Measurements from ENCODE around the gene MRTFB.

MRTFB gene

DNA sequence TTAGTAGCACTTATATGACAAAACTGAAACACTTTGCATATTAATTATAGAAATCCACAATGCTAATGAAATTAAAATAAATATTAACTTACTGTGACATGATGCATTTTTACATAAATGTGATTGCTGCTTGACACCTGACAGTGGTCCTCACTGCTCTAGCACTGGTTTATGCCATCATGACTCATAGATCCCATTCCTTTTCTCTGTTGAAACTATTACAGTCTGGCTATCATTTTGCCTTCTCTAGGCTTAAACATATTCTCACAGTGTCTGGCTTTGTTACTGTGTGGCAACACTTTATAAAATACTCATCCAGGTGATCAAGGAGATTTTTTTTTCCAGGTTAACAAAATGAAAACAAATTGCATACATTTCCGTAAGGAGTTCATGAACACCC lies 108.0 kb downstream of the MRTFB start:
- no peak overlapping the region for H2AK5ac ChIP-seq (ENCODE audit: low read length, severe bottlenecking)
- H3K27me3 ChIP-seq (ENCODE audit: control insufficient read depth in 1 of 2, insufficient read depth in 1 of 2, low read length in 2 of 2) = no peaks in the 10 kb centered on the region
- DNase-seq = peak; percentile 34
- no peak overlapping the region for H4K8ac ChIP-seq (ENCODE audit: low read length)
- H3K23ac ChIP-seq (ENCODE audit: low read length in 2 of 2) = no peak overlapping the region
- no peak overlapping the region for H3K4me3 ChIP-seq (ENCODE audit: insufficient read depth in 1 of 2, low read depth in 1 of 2, low read length in 2 of 2)
- no peak overlapping the region for H4K91ac ChIP-seq (ENCODE audit: low read length)
- H2BK12ac ChIP-seq (ENCODE audit: low read length in 2 of 2) = no peak overlapping the region
- no peak overlapping the region for H2AFZ ChIP-seq (ENCODE audit: low read depth, low read length)
- H2BK5ac ChIP-seq (ENCODE audit: low read depth, low read length, poor library complexity, severe bottlenecking) = no peak overlapping the region
- H3K79me1 ChIP-seq (replicated peaks; ENCODE audit: low read length, poor library complexity, severe bottlenecking) = peaks cover 12% of the 10 kb centered on the region
- H3K27ac ChIP-seq (ENCODE audit: low read length, poor library complexity, severe bottlenecking) = no peak overlapping the region
- H3K4me1 ChIP-seq (ENCODE audit: control insufficient read depth, insufficient read depth, low read depth, low read length) = peaks cover 3% of the 10 kb centered on the region
- no peak overlapping the region for H3K14ac ChIP-seq (ENCODE audit: low read length in 2 of 2)
- no peak overlapping the region for H3K4ac ChIP-seq (ENCODE audit: low read depth in 1 of 2, low read length in 2 of 2)
- WGBS = 93% methylated on average over 1 of the region's 1 CpG
- H3K36me3 ChIP-seq (ENCODE audit: control insufficient read depth in 1 of 2, insufficient read depth in 2 of 2, low read depth in 1 of 2, low read length in 2 of 2) = no peaks in the 10 kb centered on the region
- H2BK120ac ChIP-seq (ENCODE audit: low read depth, low read length) = no peak overlapping the region
- no peak overlapping the region for H2BK15ac ChIP-seq (ENCODE audit: low read depth, poor library complexity, severe bottlenecking)
- H3K4me2 ChIP-seq (ENCODE audit: low read length, poor library complexity, severe bottlenecking) = no peak overlapping the region
- H3K9me3 ChIP-seq (ENCODE audit: control insufficient read depth, low read length) = no peaks in the 10 kb centered on the region
- H3K18ac ChIP-seq (ENCODE audit: low read depth in 1 of 2, low read length in 2 of 2) = no peak overlapping the region
- no peak overlapping the region for H3K9ac ChIP-seq (ENCODE audit: low read length)

DNA sequence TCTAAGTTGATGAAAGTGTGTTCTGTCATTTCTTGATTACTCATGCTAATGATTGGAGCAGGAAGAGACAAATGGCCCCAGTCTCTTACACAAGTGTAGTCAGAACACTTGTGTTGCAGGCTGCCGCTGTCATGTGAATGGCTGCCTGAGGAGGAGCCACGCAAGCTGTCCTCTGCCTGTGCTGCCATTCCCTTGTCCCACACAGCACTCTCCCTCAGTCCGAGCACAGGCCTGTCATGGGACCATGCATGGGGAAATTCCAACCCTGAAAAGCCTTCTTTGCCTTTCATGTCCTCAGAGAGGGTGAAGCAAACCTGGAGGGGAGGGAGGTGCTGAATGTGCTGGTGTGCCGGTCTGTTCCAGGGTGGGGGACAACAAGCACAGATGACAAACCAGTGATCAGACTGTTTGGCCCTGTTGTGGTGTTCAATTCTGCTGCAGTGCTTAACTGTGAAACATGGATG lies 109.4 kb downstream of the MRTFB start:
- peak; percentile 66 for DNase-seq
- H3K4me2 ChIP-seq (ENCODE audit: low read length, poor library complexity, severe bottlenecking) = no peak overlapping the region
- H2AK5ac ChIP-seq (ENCODE audit: low read length, severe bottlenecking) = no peak overlapping the region
- no peaks in the 10 kb centered on the region for H3K9me3 ChIP-seq (ENCODE audit: control insufficient read depth, low read length)
- no peak overlapping the region for H3K4me3 ChIP-seq (ENCODE audit: insufficient read depth in 1 of 2, low read depth in 1 of 2, low read length in 2 of 2)
- no peak overlapping the region for H2BK120ac ChIP-seq (ENCODE audit: low read depth, low read length)
- no peak overlapping the region for H4K8ac ChIP-seq (ENCODE audit: low read length)
- peak overlapping the region in 1 of 2 experiments; percentile 3 for H3K14ac ChIP-seq (ENCODE audit: low read length in 2 of 2)
- no peak overlapping the region for H2AFZ ChIP-seq (ENCODE audit: low read depth, low read length)
- no peaks in the 10 kb centered on the region for H3K36me3 ChIP-seq (ENCODE audit: control insufficient read depth in 1 of 2, insufficient read depth in 2 of 2, low read depth in 1 of 2, low read length in 2 of 2)
- H3K27ac ChIP-seq (ENCODE audit: low read length, poor library complexity, severe bottlenecking) = no peak overlapping the region
- H2BK12ac ChIP-seq (ENCODE audit: low read length in 2 of 2) = peak overlapping the region in 1 of 2 experiments; percentile 13
- H3K4me1 ChIP-seq (ENCODE audit: control insufficient read depth, insufficient read depth, low read depth, low read length) = peaks cover 3% of the 10 kb centered on the region
- WGBS = 96% methylated on average over 4 of the region's 4 CpGs
- no peak overlapping the region for H2BK15ac ChIP-seq (ENCODE audit: low read depth, poor library complexity, severe bottlenecking)
- peaks cover 14% of the 10 kb centered on the region for H3K79me1 ChIP-seq (replicated peaks; ENCODE audit: low read length, poor library complexity, severe bottlenecking)
- H3K9ac ChIP-seq (ENCODE audit: low read length) = no peak overlapping the region
- no peak overlapping the region for H3K23ac ChIP-seq (ENCODE audit: low read length in 2 of 2)
- no peak overlapping the region for H3K4ac ChIP-seq (ENCODE audit: low read depth in 1 of 2, low read length in 2 of 2)
- peak overlapping the region in 1 of 2 experiments; percentile 26 for H3K18ac ChIP-seq (ENCODE audit: low read depth in 1 of 2, low read length in 2 of 2)
- H4K91ac ChIP-seq (ENCODE audit: low read length) = no peak overlapping the region
- H2BK5ac ChIP-seq (ENCODE audit: low read depth, low read length, poor library complexity, severe bottlenecking) = no peak overlapping the region
- H3K27me3 ChIP-seq (ENCODE audit: control insufficient read depth in 1 of 2, insufficient read depth in 1 of 2, low read length in 2 of 2) = no peaks in the 10 kb centered on the region

DNA sequence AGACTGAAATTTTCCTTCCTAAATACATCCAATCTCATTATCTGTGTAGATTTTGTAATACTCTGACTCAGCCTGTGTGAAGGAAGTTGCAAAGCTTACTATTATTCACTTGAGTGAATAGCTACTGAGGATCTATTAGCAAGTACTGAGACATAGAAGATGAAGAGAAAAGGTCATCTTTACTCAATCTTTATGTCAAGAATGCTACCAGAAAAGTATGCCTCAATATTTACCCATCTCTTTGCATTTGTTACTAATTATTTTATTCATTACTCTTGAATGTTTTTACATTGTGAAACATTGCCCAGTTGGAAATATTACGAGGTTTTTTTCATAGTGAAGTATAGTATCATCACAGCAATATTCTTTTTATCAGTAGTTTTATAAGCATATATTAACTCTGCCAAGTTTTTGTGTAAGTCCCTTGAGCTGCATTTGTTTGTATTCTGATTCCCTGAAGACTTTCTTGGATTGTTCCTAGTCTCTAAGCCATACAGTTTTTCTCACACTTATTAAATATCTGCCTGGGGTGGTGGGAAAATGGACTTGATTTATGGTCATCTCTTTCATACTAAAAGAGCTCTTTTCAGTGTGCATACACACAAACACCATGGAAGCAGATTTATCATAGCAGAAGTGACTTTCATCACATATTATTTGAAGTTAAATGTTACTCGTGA lies 110.4 kb downstream of the MRTFB start:
- no peaks in the 10 kb centered on the region for H3K9me3 ChIP-seq (ENCODE audit: control insufficient read depth, low read length)
- H3K4me2 ChIP-seq (ENCODE audit: low read length, poor library complexity, severe bottlenecking) = no peak overlapping the region
- no peaks in the 10 kb centered on the region for H3K36me3 ChIP-seq (ENCODE audit: control insufficient read depth in 1 of 2, insufficient read depth in 2 of 2, low read depth in 1 of 2, low read length in 2 of 2)
- H3K27me3 ChIP-seq (ENCODE audit: control insufficient read depth in 1 of 2, insufficient read depth in 1 of 2, low read length in 2 of 2) = no peaks in the 10 kb centered on the region
- no peak overlapping the region for H2BK5ac ChIP-seq (ENCODE audit: low read depth, low read length, poor library complexity, severe bottlenecking)
- H2BK120ac ChIP-seq (ENCODE audit: low read depth, low read length) = no peak overlapping the region
- no peak overlapping the region for H3K9ac ChIP-seq (ENCODE audit: low read length)
- H3K79me1 ChIP-seq (replicated peaks; ENCODE audit: low read length, poor library complexity, severe bottlenecking) = peaks cover 14% of the 10 kb centered on the region
- no peak overlapping the region for H3K18ac ChIP-seq (ENCODE audit: low read depth in 1 of 2, low read length in 2 of 2)
- H2BK15ac ChIP-seq (ENCODE audit: low read depth, poor library complexity, severe bottlenecking) = no peak overlapping the region
- H2AFZ ChIP-seq (ENCODE audit: low read depth, low read length) = no peak overlapping the region
- no peak overlapping the region for H2BK12ac ChIP-seq (ENCODE audit: low read length in 2 of 2)
- H3K27ac ChIP-seq (ENCODE audit: low read length, poor library complexity, severe bottlenecking) = no peak overlapping the region
- H3K4me1 ChIP-seq (ENCODE audit: control insufficient read depth, insufficient read depth, low read depth, low read length) = peaks cover 5% of the 10 kb centered on the region
- H3K23ac ChIP-seq (ENCODE audit: low read length in 2 of 2) = no peak overlapping the region
- no peak overlapping the region for H3K4ac ChIP-seq (ENCODE audit: low read depth in 1 of 2, low read length in 2 of 2)
- WGBS = 100% methylated on average over 1 of the region's 2 CpGs
- no peak overlapping the region for H2AK5ac ChIP-seq (ENCODE audit: low read length, severe bottlenecking)
- no peak overlapping the region for H3K14ac ChIP-seq (ENCODE audit: low read length in 2 of 2)
- no peak overlapping the region for H4K91ac ChIP-seq (ENCODE audit: low read length)
- DNase-seq = peak; percentile 85
- H4K8ac ChIP-seq (ENCODE audit: low read length) = no peak overlapping the region
- no peak overlapping the region for H3K4me3 ChIP-seq (ENCODE audit: insufficient read depth in 1 of 2, low read depth in 1 of 2, low read length in 2 of 2)

DNA sequence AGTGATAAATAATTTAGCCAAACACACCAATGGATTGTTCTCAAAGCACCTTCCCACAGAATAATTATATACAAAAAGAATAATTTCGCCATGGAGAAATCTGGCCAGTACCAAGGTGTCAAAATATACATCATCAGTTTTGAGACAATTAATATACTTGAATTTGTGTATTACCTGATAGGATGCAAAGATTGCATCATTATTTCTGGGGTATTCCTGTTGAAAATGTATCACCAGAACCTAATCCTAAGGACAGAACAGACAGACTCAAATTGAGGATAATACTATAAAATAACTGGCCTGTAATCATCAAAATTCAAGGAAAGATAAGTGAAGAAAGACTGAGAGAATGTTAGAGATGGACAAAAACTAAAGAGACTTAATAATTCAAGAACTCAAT lies 111.9 kb downstream of the MRTFB start:
- Histone ChIP-seq H3K9me3 (ENCODE audit: control insufficient read depth, low read length) (no peaks in the 10 kb centered on the region), H2AK5ac (ENCODE audit: low read length, severe bottlenecking) (no peak overlapping the region), H3K79me1 (replicated peaks; ENCODE audit: low read length, poor library complexity, severe bottlenecking) (peaks cover 17% of the 10 kb centered on the region), H3K4ac (ENCODE audit: low read depth in 1 of 2, low read length in 2 of 2) (no peak overlapping the region), H3K4me3 (ENCODE audit: insufficient read depth in 1 of 2, low read depth in 1 of 2, low read length in 2 of 2) (no peak overlapping the region), H2BK12ac (ENCODE audit: low read length in 2 of 2) (no peak overlapping the region), H3K36me3 (ENCODE audit: control insufficient read depth in 1 of 2, insufficient read depth in 2 of 2, low read depth in 1 of 2, low read length in 2 of 2) (no peaks in the 10 kb centered on the region), H3K18ac (ENCODE audit: low read depth in 1 of 2, low read length in 2 of 2) (no peak overlapping the region), H2BK120ac (ENCODE audit: low read depth, low read length) (no peak overlapping the region), H3K14ac (ENCODE audit: low read length in 2 of 2) (no peak overlapping the region), H3K27ac (ENCODE audit: low read length, poor library complexity, severe bottlenecking) (no peak overlapping the region), H3K23ac (ENCODE audit: low read length in 2 of 2) (no peak overlapping the region), H3K4me1 (ENCODE audit: control insufficient read depth, insufficient read depth, low read depth, low read length) (peaks cover 9% of the 10 kb centered on the region), H2BK5ac (ENCODE audit: low read depth, low read length, poor library complexity, severe bottlenecking) (no peak overlapping the region), H3K27me3 (ENCODE audit: control insufficient read depth in 1 of 2, insufficient read depth in 1 of 2, low read length in 2 of 2) (no peaks in the 10 kb centered on the region), H3K9ac (ENCODE audit: low read length) (no peak overlapping the region), H2BK15ac (ENCODE audit: low read depth, poor library complexity, severe bottlenecking) (no peak overlapping the region), H3K4me2 (ENCODE audit: low read length, poor library complexity, severe bottlenecking) (no peak overlapping the region), H2AFZ (ENCODE audit: low read depth, low read length) (no peak overlapping the region), H4K91ac (ENCODE audit: low read length) (no peak overlapping the region), H4K8ac (ENCODE audit: low read length) (no peak overlapping the region)
- DNase-seq = no peak
- WGBS = no CpG with 5 or more reads among the region's 1 CpG

Data from mesenchymal stem cell (in vitro differentiated cells and primary cell).